ENCODE measurements around the gene UNK. TPM values are rescaled to one million over a fixed set of nuclear protein-coding genes. Genes with fewer than 3 reads are reported as not detected.

UNK gene
- total and polyA plus RNA-seq, 2 of the 13 experiments (the other 11 are each of a cell fraction or from before 2014, with no cell fraction given), result 31.6 to 33.0 TPM

DNA sequence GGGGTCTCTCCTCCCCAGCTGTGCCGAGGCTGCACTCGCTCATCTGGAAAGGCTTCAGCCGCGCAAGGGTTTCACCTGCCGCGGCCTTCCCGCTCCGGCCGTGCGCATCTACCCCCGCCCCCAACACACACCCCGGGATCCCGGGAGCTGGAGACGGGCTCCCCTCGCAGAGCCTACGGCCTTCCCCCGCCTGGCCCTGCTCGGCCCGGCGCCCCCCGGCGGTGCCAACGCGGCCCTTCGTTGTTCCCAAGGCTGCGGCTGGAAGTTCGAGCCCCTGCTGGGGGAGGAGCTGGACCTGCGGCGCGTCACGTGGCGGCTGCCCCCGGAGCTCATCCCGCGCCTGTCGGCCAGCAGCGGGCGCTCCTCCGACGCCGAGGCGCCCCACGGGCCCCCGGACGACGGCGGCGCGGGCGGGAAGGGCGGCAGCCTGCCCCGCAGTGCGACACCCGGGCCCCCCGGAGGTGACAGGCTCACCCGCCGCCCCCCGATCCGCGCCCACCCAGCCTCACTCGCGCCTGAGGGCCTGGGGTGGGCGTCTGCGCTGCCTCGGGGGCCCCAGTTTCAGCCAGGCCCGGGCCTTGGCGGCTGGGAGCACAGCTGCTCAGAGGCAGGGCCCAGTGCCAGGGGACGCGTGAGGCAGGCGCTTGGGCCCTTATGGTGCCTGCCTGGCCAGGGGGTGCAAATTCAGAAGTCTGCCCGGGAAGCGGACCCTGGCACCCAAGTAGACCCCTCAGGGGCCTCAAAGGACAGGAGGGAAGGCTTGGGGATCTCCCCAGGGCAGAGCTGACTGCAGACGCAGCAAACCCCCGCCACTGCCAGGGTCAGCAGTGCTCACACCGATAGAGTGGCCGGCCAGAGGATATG, 30.9 kb upstream of the UNK start (continued):
- TF ChIP-seq RCOR2 (CRISPR knock-in tag; IDR thresholded peaks at IDR 0.05) (peak; percentile 29; the same call in 1 of the 2 replicates), ZMYM4 (CRISPR knock-in tag; IDR thresholded peaks at IDR 0.05) (peak; percentile 76), RBFOX2 (IDR thresholded peaks at IDR 0.05; ENCODE audit: low read depth, low read length) (peak; percentile 85), ZNF713 (CRISPR knock-in tag; IDR thresholded peaks at IDR 0.05) (peak; percentile 81; the same call in 1 of the 2 replicates), SP4 (CRISPR knock-in tag; IDR thresholded peaks at IDR 0.05) (peak; percentile 86), ZNF44 (CRISPR knock-in tag; IDR thresholded peaks at IDR 0.05) (no peak), DMAP1 (CRISPR knock-in tag; IDR thresholded peaks at IDR 0.05) (peak; percentile 51), ERF (CRISPR knock-in tag; IDR thresholded peaks at IDR 0.05) (peak; percentile 21; the same call in 1 of the 2 replicates), ZNF343 (CRISPR knock-in tag; IDR thresholded peaks at IDR 0.05) (peak; percentile 18; the same call in 1 of the 2 replicates), EHMT2 (IDR thresholded peaks at IDR 0.05; ENCODE audit: borderline replicate concordance, low read depth, low read length) (no peak), SRY (CRISPR knock-in tag; IDR thresholded peaks at IDR 0.05) (peak; percentile 18; the same call in 1 of the 2 replicates), NFIC (IDR thresholded peaks at IDR 0.05; ENCODE audit: low read length) (no peak), ZNF703 (CRISPR knock-in tag; IDR thresholded peaks at IDR 0.05; ENCODE audit: borderline replicate concordance) (no peak; the same call in 1 of the 2 replicates), SNAPC5 (CRISPR knock-in tag; IDR thresholded peaks at IDR 0.05; ENCODE audit: borderline replicate concordance) (peak; percentile 95; the same call in 1 of the 2 replicates), ZNF564 (CRISPR knock-in tag; IDR thresholded peaks at IDR 0.05) (peak; percentile 40; the same call in 1 of the 2 replicates), ZNF687 (CRISPR knock-in tag; IDR thresholded peaks at IDR 0.05) (peak; percentile 89), ZNF274 (CRISPR knock-in tag; IDR thresholded peaks at IDR 0.05) (no peak; the same call in none of the 2 replicates), ZNF335 (CRISPR knock-in tag; IDR thresholded peaks at IDR 0.05) (no peak), ZBTB3 (CRISPR knock-in tag; IDR thresholded peaks at IDR 0.05; ENCODE audit: borderline replicate concordance, low read depth) (no peak), SOX5 (CRISPR knock-in tag; IDR thresholded peaks at IDR 0.05; ENCODE audit: borderline replicate concordance) (0 out of 2 replicates have a peak, but pooled peaks have one; percentile 21)
- TF ChIP-seq, protein P1, sequence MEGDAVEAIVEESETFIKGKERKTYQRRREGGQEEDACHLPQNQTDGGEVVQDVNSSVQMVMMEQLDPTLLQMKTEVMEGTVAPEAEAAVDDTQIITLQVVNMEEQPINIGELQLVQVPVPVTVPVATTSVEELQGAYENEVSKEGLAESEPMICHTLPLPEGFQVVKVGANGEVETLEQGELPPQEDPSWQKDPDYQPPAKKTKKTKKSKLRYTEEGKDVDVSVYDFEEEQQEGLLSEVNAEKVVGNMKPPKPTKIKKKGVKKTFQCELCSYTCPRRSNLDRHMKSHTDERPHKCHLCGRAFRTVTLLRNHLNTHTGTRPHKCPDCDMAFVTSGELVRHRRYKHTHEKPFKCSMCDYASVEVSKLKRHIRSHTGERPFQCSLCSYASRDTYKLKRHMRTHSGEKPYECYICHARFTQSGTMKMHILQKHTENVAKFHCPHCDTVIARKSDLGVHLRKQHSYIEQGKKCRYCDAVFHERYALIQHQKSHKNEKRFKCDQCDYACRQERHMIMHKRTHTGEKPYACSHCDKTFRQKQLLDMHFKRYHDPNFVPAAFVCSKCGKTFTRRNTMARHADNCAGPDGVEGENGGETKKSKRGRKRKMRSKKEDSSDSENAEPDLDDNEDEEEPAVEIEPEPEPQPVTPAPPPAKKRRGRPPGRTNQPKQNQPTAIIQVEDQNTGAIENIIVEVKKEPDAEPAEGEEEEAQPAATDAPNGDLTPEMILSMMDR (CRISPR knock-in tag; IDR thresholded peaks at IDR 0.05), result peak; percentile 86
- TF ChIP-seq, protein P2, sequence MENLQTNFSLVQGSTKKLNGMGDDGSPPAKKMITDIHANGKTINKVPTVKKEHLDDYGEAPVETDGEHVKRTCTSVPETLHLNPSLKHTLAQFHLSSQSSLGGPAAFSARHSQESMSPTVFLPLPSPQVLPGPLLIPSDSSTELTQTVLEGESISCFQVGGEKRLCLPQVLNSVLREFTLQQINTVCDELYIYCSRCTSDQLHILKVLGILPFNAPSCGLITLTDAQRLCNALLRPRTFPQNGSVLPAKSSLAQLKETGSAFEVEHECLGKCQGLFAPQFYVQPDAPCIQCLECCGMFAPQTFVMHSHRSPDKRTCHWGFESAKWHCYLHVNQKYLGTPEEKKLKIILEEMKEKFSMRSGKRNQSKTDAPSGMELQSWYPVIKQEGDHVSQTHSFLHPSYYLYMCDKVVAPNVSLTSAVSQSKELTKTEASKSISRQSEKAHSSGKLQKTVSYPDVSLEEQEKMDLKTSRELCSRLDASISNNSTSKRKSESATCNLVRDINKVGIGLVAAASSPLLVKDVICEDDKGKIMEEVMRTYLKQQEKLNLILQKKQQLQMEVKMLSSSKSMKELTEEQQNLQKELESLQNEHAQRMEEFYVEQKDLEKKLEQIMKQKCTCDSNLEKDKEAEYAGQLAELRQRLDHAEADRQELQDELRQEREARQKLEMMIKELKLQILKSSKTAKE (CRISPR knock-in tag; IDR thresholded peaks at IDR 0.05; ENCODE audit: borderline replicate concordance), result peak; percentile 44; the same call in 1 of the 2 replicates

Data from HepG2 (cell line).